Measurements from ENCODE around the gene TMEM143.

Gene TMEM143

DNA sequence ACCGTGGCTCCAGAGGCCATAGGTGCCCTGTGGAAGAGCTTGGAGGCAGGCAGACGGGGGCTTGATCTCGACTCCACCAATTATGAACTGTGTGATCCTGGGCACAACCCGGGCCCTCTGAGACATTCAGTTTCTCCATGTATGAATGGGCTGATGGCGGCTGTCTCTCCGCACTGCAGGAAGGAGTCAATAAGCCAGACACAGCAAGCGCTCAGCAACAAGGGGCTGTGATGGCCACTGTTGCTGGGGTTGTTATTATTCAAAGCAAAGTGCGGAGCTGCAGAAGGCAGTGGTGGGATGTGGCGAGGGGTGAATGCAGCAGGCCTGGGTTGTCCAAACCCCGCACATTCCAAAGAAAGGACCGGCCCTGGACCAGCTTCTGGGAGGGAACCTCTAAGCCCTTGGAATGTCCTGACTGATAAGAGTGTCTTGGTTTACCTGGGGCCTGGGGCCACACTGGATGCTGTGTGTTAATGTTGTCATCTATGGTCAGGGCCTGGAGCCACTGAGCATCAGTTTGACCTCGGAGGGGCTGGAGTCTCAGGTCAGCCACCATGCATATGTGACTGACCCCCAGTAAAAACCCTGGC is 8.3 kb downstream of the TMEM143 start:
- DNase-seq, result no peak

GRCh38 chr19:48354332-48354992 is 9.3 kb downstream of the TMEM143 start:
- DNase-seq, result no peak

DNA sequence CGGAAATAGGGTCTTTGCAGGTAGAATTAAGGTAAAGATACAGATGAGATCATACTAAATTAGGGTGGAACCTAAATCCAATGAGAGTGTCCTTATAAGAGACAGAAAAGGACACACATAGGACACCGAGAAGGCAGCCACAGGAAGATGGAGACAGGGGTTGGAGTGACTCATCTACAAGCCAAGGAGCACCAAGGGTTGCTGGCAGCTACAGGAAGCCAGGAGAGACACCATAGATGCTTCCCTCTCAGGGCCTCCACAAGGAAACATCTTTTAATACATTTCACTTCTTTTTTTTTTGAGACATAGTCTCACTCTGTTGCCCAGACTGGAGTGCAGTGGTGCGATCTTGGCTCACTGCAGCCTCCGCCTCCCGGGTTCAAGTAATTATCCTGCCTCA is 10.1 kb downstream of the TMEM143 start:
- no peak for DNase-seq

DNA sequence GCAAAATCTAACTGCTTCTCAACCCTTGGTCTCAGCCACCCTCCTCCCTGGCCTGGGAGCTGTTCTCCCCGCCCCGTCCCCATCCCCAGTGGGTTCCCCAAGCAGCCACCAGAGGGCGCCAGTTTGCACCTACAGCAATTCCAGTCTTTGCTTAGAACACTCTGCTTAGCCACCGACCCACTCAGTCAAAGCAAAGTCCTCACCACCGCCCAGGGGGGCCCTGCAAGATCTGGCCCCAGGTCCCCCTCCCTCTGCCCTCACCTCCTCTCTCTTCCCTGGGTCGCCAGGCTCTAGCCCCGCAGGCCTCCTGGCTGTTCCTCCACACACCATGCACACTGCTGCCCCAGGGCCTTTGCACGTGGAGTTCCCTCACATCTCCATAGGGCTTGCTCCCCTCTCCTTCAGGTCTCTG is 12.4 kb downstream of the TMEM143 start:
- peak; percentile 75 to 86 (median 82) for DNase-seq

- no peak for DNase-seq
Observed at GRCh38 chr19:48350856-48351255, 12.9 kb downstream of the TMEM143 start.

- DNase-seq, result no peak
Observed at GRCh38 chr19:48348737-48349136, 15.0 kb downstream of the TMEM143 start.

DNA sequence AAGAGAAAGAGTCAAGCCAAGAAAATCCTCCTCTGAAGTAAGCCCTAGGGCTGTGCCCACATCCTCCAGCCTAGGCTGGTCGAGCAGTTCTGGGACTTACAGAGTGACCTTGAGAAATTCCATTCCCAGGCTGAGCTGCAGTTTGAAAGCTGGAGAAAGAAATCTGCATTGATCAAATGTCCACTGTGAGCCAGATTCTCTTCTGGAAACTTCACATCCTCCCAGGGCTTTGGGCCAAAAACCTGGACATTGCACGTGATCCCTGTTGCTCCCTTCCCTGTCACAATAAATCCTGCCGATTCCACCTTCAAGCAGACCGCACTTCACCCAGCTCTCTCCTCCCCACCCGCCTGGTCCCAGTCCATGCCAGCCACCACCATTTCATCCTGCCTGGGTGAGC is 15.7 kb downstream of the TMEM143 start:
- no peak for DNase-seq

GRCh38 chr19:48346191-48346590 is 17.5 kb downstream of the TMEM143 start:
- DNase-seq, result no peak

GRCh38 chr19:48344892-48345291 is 18.8 kb downstream of the TMEM143 start:
- no peak for DNase-seq

DNA sequence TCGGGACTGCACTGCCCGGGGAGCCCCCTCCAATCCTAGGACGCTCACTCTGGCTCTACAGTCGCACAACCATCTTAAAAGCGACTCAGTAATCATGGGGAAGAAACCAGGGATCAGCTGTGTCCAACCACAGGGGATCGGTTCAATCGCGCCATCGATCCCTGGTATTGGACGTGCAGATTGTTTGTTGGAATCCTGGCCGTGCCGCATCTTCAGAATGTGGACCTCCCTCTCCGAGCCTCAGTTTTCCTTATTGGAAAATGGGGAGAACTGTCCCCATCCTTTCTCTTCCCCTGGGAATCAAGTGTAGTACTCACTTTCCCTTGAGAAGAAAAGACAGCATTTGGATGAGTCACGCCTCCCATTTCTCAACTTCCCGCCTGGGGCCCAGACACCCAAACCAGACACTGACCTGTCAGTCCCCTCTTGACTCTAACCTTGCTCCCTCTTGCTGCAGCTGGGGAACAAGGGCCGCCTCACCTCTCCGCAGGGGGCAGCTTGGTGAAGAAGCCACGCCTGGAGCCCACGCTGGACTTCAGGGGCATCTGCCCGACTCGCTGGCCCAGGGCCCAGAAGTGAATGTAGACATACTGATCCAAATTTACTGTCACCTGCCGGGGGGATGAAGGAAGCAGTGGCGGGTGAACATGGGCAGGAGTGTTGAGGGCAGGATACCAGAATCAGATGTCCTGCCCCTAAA is 20.7 kb downstream of the TMEM143 start:
- DNase-seq, result no peak

DNA sequence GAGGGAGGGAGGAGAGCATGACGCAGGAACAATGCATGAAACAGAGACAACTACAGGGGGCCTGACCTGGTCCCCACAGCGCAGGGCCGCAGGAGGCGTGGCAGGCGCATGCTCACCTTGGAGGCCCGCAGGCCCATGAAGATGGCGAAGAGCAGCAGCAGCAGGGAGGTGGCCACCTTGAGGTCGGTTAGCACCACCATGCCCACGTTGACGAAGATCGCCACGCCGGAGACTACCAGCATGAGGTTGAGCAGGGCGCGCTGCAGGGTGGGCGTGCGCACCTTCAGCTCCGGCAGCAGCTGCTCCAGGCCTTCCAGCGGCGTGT is 21.4 kb downstream of the TMEM143 start:
- DNase-seq, result no peak

GRCh38 chr19:48341515-48342413 is 22.0 kb downstream of the TMEM143 start:
- no peak for DNase-seq

GRCh38 chr19:48340995-48341394 is 22.7 kb downstream of the TMEM143 start:
- no peak for DNase-seq

DNA sequence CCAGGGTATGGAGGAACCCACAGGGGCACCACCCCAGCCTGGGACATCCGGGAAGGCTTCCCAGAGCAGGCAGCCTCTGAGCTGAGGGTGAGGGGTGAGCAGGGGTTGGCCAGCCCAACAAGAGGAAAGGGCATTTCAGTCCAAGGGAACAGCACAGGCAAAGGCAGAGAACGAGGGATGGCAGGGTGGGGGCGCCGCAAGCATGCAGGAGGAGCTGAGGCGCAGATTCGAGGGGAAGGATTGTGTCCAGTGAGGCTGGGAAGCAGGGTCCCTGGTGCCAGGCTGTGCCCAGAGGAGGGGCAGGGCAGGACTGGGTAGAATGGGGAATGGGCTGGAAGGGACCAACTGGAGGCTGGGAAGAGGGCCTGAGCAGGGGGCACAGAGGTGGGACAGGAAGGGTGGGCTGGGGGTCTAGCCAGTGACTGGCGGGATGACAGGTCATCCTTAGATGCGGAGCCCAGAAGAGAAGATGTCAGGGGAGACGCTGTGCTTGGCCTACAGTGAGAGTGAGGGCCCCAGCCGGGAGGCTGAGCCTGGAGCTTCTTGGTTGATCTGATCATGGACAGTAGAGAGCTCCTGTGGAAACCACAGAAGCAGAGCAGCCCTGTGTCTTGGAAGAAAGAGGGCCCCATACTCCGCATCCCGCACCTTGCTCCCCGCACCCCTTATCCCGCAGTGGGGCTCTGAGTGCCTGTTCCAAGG is 24.8 kb downstream of the TMEM143 start:
- DNase-seq, result no peak

- DNase-seq, result no peak
Observed at GRCh38 chr19:48338253-48338755, 25.4 kb downstream of the TMEM143 start.

GRCh38 chr19:48333467-48334384 is 30.0 kb downstream of the TMEM143 start:
- DNase-seq, result peak; percentile 94 to 97 (median 96)

DNA sequence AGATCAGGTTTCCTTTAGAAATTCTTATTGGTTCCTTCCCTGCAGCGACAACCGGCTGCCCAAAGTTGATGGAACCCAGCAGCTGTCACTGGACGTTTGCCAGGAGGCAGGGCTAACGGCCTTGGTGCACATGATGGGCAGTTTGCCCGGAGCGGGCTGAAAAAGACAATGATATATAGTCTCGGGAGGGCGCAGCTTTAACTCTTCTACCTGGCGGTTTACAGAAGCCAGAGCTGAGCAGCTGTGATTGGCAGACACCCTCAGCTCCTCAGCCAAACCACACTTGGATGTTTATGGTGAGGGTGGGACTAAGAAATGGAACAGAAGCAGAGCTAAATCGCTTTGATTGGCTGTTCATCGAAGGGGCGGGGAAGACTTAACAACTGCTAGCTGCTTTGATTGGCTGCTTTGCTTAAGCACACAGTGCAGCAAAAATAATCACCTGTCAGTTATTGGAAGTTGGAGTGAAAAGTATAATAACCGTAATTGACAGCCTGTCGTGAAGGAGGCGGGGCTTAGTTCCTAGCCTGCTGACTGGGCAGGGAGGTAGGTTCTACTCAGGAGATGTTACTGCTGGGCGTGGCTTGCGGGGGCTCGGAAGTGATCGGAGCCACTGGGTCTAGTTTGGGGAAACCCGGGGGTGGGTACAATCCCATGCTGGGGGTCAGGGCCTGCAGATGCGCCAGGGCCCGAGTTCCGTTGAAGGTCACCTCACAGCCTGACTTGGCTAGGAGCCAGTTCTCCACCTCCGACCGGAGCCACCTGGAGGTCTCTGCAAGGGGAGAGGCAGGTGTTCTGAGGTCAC is 30.9 kb downstream of the TMEM143 start:
- DNase-seq, result peak; percentile 86 to 94 (median 90)

- no peak for DNase-seq
Observed at GRCh38 chr19:48332351-48332661, 31.4 kb downstream of the TMEM143 start.

- peak; percentile 76 to 92 (median 88) for DNase-seq
Observed at GRCh38 chr19:48330012-48330681, 33.6 kb downstream of the TMEM143 start.

All from suppressor macrophage (primary cell).